Vagina (tissue), 2 donors: Measurements from ENCODE around the gene SERGEF. TPM values are rescaled to one million over a fixed set of nuclear protein-coding genes. Genes with fewer than 3 reads are reported as not detected.

Experiments used
- DNase-seq, 2 donors: peaks; one replicate each; pipeline ENCODE4 v3.0.0-alpha.2; 2017; ENCODE audit errors: extremely low spot score in 2 of 2
- H3K27ac ChIP-seq: fragments of 200-600 bp; sonication (generic); one replicate; pipeline ENCODE4 v1.5.1; 2019
- H3K27me3 ChIP-seq: fragments of 200-600 bp; sonication (generic); one replicate; pipeline ENCODE4 v1.5.1; 2019
- H3K36me3 ChIP-seq, 2 donors: fragments of 200-600 bp; sonication (generic); one replicate each; pipeline ENCODE4 v1.5.1; 2017 to 2019
- H3K4me1 ChIP-seq: fragments of 200-600 bp; sonication (generic); one replicate; pipeline ENCODE4 v1.5.1; 2019
- H3K4me3 ChIP-seq, 2 donors: fragments of 200-600 bp; sonication (generic); 1 replicate in 1 of 2; 2 replicates in 1 of 2; pipeline ENCODE4 v1.5.1; 2016 to 2019
- H3K9me3 ChIP-seq: fragments of 200-600 bp; sonication (generic); one replicate; pipeline ENCODE4 v1.5.1; 2019
- POLR2A ChIP-seq, 2 donors: fragments of 450-650 bp; IDR thresholded peaks; one replicate each; pipeline ENCODE4 v1.6.1; 2017; ENCODE audit warnings: antibody characterized with exemption in 2 of 2, mild to moderate bottlenecking in 2 of 2, moderate library complexity in 2 of 2
- POLR2AphosphoS5 ChIP-seq, 2 donors: sonication (generic); formaldehyde crosslinking; IDR thresholded peaks; one replicate each; pipeline ENCODE4 v1.9.0; 2017; ENCODE audit warnings: antibody characterized with exemption in 2 of 2, mild to moderate bottlenecking in 2 of 2, low read depth in 1 of 2; ENCODE audit not compliant: insufficient read depth in 1 of 2
- intact Hi-C: fragments of 100-400 bp; cut with DNase I; formaldehyde crosslinking; loops from one replicate; pipeline ENCODE4 v1.15.1; 2023
- total RNA-seq: library from RNA; depleted of rRNA; stranded (reverse); fragments of >200 nt; gene quantifications from one replicate; pipeline ENCODE4 v1.2.3, GENCODE V29; 2016
- TF ChIP-seq, protein P1 (sequence below), 3 experiments: fragments of 450-650 bp in 2 of 3; fragments of 200-600 bp in 1 of 3; sonication (generic) in 1 of 3; IDR thresholded peaks; one replicate each; pipeline ENCODE4 v1.5.1; 2017 to 2019; ENCODE audit warnings: antibody characterized with exemption in 3 of 3, mild to moderate bottlenecking in 2 of 3, moderate library complexity in 2 of 3

SERGEF gene
- total RNA-seq, 1 donor from 2014 or later = 30.7 TPM

DNA sequence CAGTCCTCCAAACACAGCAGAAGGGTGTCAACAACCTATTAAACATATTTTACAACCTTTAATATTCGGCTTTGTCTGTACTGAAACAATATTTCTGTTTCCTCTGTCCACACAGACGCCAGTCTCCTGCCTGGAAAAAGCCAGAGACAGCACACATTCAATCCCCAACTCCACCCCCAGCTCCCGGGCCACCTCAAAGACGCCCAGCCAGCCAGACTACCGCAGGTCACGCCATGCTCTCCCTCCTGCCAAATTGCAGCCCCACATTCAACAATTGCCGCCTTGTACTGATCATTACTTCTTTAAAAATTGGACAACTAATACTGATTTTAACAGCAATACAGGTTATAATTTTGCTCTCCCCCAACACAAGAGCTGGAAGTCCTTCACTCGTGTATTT, 1.2 kb downstream of the SERGEF start:
- H3K27ac ChIP-seq = no peak overlapping the region
- H3K27me3 ChIP-seq = no peaks in the 10 kb centered on the region
- no peak overlapping the region for H3K4me3 ChIP-seq
- no peak for TF ChIP-seq POLR2A (IDR thresholded peaks at IDR 0.05)
- TF ChIP-seq, protein P1, sequence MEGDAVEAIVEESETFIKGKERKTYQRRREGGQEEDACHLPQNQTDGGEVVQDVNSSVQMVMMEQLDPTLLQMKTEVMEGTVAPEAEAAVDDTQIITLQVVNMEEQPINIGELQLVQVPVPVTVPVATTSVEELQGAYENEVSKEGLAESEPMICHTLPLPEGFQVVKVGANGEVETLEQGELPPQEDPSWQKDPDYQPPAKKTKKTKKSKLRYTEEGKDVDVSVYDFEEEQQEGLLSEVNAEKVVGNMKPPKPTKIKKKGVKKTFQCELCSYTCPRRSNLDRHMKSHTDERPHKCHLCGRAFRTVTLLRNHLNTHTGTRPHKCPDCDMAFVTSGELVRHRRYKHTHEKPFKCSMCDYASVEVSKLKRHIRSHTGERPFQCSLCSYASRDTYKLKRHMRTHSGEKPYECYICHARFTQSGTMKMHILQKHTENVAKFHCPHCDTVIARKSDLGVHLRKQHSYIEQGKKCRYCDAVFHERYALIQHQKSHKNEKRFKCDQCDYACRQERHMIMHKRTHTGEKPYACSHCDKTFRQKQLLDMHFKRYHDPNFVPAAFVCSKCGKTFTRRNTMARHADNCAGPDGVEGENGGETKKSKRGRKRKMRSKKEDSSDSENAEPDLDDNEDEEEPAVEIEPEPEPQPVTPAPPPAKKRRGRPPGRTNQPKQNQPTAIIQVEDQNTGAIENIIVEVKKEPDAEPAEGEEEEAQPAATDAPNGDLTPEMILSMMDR (IDR thresholded peaks at IDR 0.05) = no peak
- TF ChIP-seq POLR2AphosphoS5 (IDR thresholded peaks at IDR 0.05; ENCODE audit: insufficient read depth in 1 of 2, low read depth in 1 of 2) = no peak
- H3K36me3 ChIP-seq = peaks cover 0 to under 1% of the 10 kb centered on the region in 2 donors
- no peaks in the 10 kb centered on the region for H3K9me3 ChIP-seq
- H3K4me1 ChIP-seq = peaks cover 14% of the 10 kb centered on the region
- intact Hi-C loops = no loop called here
- DNase-seq = no peak

DNA sequence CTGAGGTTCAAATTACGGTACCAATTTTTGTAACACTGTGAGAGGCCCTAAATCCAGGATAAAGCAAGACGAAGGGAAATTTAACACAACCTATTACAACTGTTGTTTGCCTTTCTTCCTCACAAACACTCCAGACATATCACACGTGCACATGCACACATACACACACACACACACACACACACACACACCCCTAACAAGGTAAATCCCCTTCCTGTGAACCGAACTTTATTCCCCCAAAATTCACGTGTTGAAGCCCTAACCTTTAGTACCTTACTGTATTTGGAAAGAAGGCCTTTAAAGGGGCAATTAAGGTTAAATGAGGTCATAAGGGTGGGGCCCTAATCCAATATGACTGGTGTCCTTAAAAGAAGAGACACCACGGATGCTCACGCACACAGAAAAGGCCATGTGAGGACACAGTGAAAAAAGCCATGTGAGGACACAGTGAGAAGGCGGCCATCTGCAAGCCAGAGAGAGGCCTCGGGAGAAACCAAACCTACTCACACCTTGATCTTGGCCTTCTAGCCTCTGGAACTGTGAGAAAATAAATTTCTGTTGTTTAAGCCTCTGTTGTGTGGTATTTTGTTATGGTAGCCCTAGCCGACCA, 1.8 kb downstream of the SERGEF start:
- H3K4me1 ChIP-seq = peaks cover 14% of the 10 kb centered on the region
- no peak overlapping the region for H3K27ac ChIP-seq
- no peak for TF ChIP-seq POLR2A (IDR thresholded peaks at IDR 0.05)
- no peak for TF ChIP-seq POLR2AphosphoS5 (IDR thresholded peaks at IDR 0.05; ENCODE audit: insufficient read depth in 1 of 2, low read depth in 1 of 2)
- TF ChIP-seq, protein P1 (IDR thresholded peaks at IDR 0.05) = no peak
- peaks cover 0 to 6% of the 10 kb centered on the region in 2 donors for H3K36me3 ChIP-seq
- intact Hi-C loops = no loop called here
- DNase-seq = no peak
- no peaks in the 10 kb centered on the region for H3K9me3 ChIP-seq
- no peak overlapping the region for H3K4me3 ChIP-seq
- no peaks in the 10 kb centered on the region for H3K27me3 ChIP-seq

DNA sequence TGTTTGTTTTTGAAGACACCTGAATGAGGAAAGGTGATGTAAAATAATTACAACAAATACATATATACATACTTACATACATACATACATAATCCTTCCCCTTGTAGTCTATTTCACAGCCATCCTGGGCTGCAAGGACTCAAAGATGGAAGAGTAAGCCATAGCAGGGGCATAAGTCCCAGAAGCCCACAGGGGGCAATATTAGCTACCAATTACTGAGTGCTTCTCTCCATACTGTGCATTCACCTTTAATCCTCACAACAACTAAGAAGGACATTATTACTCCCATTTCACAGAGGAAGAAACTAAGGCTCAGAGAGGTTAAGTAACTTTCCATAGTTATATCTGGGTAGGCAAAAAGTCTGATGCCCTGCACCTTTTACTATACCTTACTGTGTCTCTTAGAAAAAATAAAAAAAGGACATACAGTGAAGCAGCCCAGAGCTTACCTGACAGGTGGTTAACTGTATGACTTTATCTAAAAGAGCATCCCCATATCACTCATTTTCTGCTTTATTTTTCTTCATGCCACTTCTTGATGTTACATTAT, 2.7 kb downstream of the SERGEF start:
- intact Hi-C loops = no loop called here
- TF ChIP-seq, protein P1 (IDR thresholded peaks at IDR 0.05) = no peak
- no peak for TF ChIP-seq POLR2AphosphoS5 (IDR thresholded peaks at IDR 0.05; ENCODE audit: insufficient read depth in 1 of 2, low read depth in 1 of 2)
- TF ChIP-seq POLR2A (IDR thresholded peaks at IDR 0.05) = no peak

DNA sequence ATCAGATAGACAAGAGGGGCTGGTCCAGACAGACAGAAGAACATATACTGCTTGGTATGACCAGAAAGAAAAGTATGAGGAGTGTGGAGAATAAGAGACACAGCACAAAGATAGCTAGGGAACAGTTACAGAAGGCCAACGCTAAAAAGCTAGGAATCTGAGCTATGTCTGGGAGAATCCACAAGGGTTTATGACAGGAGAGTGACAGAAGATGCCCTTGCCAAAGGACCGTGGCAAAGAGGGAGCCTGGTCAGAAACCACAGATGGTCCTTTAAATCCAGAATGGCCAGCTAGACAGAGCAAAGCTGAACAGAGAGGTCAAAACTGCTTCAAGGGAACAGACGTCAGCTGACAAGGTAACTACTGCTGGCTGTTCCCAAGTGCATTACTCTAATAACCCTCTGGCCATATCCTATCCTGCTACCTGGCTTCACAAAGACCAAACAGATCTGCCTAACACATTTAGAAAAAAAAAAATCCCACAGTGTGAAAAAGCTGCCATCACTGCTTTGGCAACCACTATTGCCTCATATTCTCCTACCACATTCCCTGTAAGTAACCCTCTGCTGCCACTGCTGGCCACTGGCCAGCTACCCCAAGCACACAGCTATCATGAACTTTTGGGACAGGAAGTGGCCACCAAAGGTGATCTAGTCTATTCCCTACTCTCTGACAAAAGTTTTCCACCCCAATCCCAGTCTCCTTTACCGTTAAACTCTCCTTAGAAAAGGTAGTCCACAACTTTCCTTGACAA, 7.3 kb downstream of the SERGEF start:
- peaks cover 0 to 25% of the 10 kb centered on the region in 2 donors for H3K36me3 ChIP-seq

More for the DNA sequence above, 2.7 kb downstream of the SERGEF start:
- no peak overlapping the region for H3K4me3 ChIP-seq
- no peak for DNase-seq
- H3K9me3 ChIP-seq = no peaks in the 10 kb centered on the region
- H3K27me3 ChIP-seq = no peaks in the 10 kb centered on the region
- H3K27ac ChIP-seq = no peak overlapping the region
- peaks cover 0 to 15% of the 10 kb centered on the region in 2 donors for H3K36me3 ChIP-seq
- H3K4me1 ChIP-seq = peaks cover 14% of the 10 kb centered on the region

More for the DNA sequence above, 7.3 kb downstream of the SERGEF start:
- no peaks in the 10 kb centered on the region for H3K9me3 ChIP-seq
- DNase-seq = no peak
- TF ChIP-seq, protein P1 (IDR thresholded peaks at IDR 0.05) = no peak
- TF ChIP-seq POLR2AphosphoS5 (IDR thresholded peaks at IDR 0.05; ENCODE audit: insufficient read depth in 1 of 2, low read depth in 1 of 2) (no peak), POLR2A (IDR thresholded peaks at IDR 0.05) (no peak)
- no peak overlapping the region for H3K27ac ChIP-seq
- H3K4me3 ChIP-seq = no peak overlapping the region
- H3K27me3 ChIP-seq = no peaks in the 10 kb centered on the region
- no peaks in the 10 kb centered on the region for H3K4me1 ChIP-seq
- intact Hi-C loops = no loop called here
